SK-N-SH treated with all-trans-retinoic acid at 6 μM for 48 hours (cell line): Measurements from ENCODE around the gene KCNK2.

Experiments
- ATAC-seq: fragments of 200-7000 bp; cut with Tn5 transposase; 3 replicates; pipeline ENCODE4 v1.9.1; 2020; ENCODE audit warnings: mild to moderate bottlenecking, moderate library complexity
- ARNTL ChIP-seq: fragments of 450-650 bp; formaldehyde crosslinking; IDR thresholded peaks from 2 replicates; pipeline ENCODE4 v1.5.0; 2020; ENCODE audit warnings: low read depth, mild to moderate bottlenecking, moderate library complexity, borderline replicate concordance
- BACH2 ChIP-seq: fragments of 250-450 bp; sonication (Bioruptor Pico); IDR thresholded peaks from 2 replicates; pipeline ENCODE4 v1.9.0; 2021; ENCODE audit warnings: mild to moderate bottlenecking, borderline replicate concordance
- CSDC2 ChIP-seq: fragments of 250-450 bp; sonication (Bioruptor Pico); IDR thresholded peaks from 2 replicates; pipeline ENCODE4 v1.5.0; 2020; ENCODE audit warnings: mild to moderate bottlenecking, moderate library complexity
- ESRRG ChIP-seq: fragments of 250-450 bp; sonication (Bioruptor Pico); IDR thresholded peaks from 2 replicates; pipeline ENCODE4 v1.6.1; 2021; ENCODE audit warnings: mild to moderate bottlenecking
- GLIS3 ChIP-seq: fragments of 250-450 bp; sonication (Bioruptor Pico); IDR thresholded peaks from 2 replicates; pipeline ENCODE4 v1.5.0; 2020; ENCODE audit warnings: mild to moderate bottlenecking, moderate library complexity
- ISL1 ChIP-seq: fragments of 250-450 bp; sonication (Bioruptor Pico); IDR thresholded peaks from 2 replicates; pipeline ENCODE4 v2.1.2; 2022; ENCODE audit warnings: mild to moderate bottlenecking, moderate library complexity
- OSR1 ChIP-seq: fragments of 250-450 bp; sonication (Bioruptor Pico); IDR thresholded peaks from 2 replicates; pipeline ENCODE4 v1.8.0; 2022; ENCODE audit warnings: moderate library complexity, mild to moderate bottlenecking, inconsistent platforms
- PPARA ChIP-seq: fragments of 250-450 bp; sonication (Bioruptor Pico); IDR thresholded peaks from 2 replicates; pipeline ENCODE4 v1.5.0; 2020; ENCODE audit warnings: mild to moderate bottlenecking, borderline replicate concordance
- SNAI2 ChIP-seq: fragments of 250-450 bp; sonication (Bioruptor Pico); IDR thresholded peaks from 2 replicates; pipeline ENCODE4 v1.5.0; 2020; ENCODE audit warnings: mild to moderate bottlenecking, moderate library complexity
- TCF4 ChIP-seq: fragments of 250-450 bp; sonication (Bioruptor Pico); IDR thresholded peaks from 2 replicates; pipeline ENCODE4 v1.8.0; 2021; ENCODE audit warnings: mild to moderate bottlenecking, moderate library complexity, borderline replicate concordance
- TOX ChIP-seq: fragments of 250-450 bp; sonication (Bioruptor Pico); IDR thresholded peaks from 2 replicates; pipeline ENCODE4 v1.8.0; 2021; ENCODE audit warnings: mild to moderate bottlenecking, moderate library complexity, borderline replicate concordance
- ZC3H10 ChIP-seq: fragments of 250-450 bp; sonication (Bioruptor Pico); IDR thresholded peaks from 2 replicates; pipeline ENCODE4 v1.5.1; 2021; ENCODE audit warnings: mild to moderate bottlenecking, moderate library complexity
- ZFP3 ChIP-seq: fragments of 250-450 bp; sonication (Bioruptor Pico); IDR thresholded peaks from 2 replicates; pipeline ENCODE4 v1.5.0; 2020; ENCODE audit warnings: mild to moderate bottlenecking, moderate library complexity
- ZFP30 ChIP-seq: fragments of 450-650 bp; formaldehyde crosslinking; IDR thresholded peaks from 2 replicates; pipeline ENCODE4 v1.5.0; 2022; ENCODE audit warnings: mild to moderate bottlenecking, moderate library complexity
- ZNF70 ChIP-seq: fragments of 450-650 bp; formaldehyde crosslinking; IDR thresholded peaks from 2 replicates; pipeline ENCODE4 v1.5.0; 2020; ENCODE audit warnings: mild to moderate bottlenecking, moderate library complexity
- ZNF8 ChIP-seq: fragments of 450-650 bp; formaldehyde crosslinking; IDR thresholded peaks from 2 replicates; pipeline ENCODE4 v1.5.0; 2020; ENCODE audit warnings: mild to moderate bottlenecking, moderate library complexity
- TF ChIP-seq, protein P1 (sequence below): fragments of 250-450 bp; sonication (Bioruptor Pico); IDR thresholded peaks from 2 replicates; pipeline ENCODE4 v1.8.0; 2021; ENCODE audit warnings: low read depth, mild to moderate bottlenecking, moderate library complexity, borderline replicate concordance
- TF ChIP-seq, protein P2 (sequence below): fragments of 250-450 bp; sonication (Bioruptor Pico); IDR thresholded peaks from 2 replicates; pipeline ENCODE4 v1.8.0; 2020; ENCODE audit warnings: mild to moderate bottlenecking, moderate library complexity, borderline replicate concordance
- TF ChIP-seq, protein P3 (sequence below): fragments of 250-450 bp; sonication (Bioruptor Pico); IDR thresholded peaks from 2 replicates; pipeline ENCODE4 v1.5.0; 2020; ENCODE audit warnings: mild to moderate bottlenecking, moderate library complexity
- TF ChIP-seq, protein P4 (sequence below): fragments of 250-450 bp; sonication (Bioruptor Pico); IDR thresholded peaks from 2 replicates; pipeline ENCODE4 v1.5.1; 2021; ENCODE audit warnings: mild to moderate bottlenecking, moderate library complexity

Gene KCNK2

DNA sequence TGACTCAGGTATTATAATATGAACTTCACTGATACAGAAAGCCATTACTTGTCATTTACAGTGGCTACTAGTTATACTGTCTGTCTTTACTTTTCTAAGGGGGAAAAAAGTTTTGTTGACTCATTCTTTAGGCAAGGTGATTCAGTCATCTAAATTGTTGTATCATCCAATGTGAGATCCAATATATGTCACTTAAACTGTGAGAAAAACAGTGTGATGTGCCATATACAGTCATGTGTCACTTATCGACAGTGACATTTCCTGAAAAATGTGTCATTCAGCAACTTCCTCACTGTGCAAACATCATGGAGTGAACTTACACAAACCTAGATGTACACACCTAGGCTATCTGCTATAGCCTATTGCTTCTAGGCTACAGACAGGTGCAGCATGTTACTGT, 57.6 kb downstream of the KCNK2 start:
- ATAC-seq: no peak
- no peak for TF ChIP-seq ARNTL (CRISPR knock-in tag)
- no peak for TF ChIP-seq ZFP30 (CRISPR knock-in tag)
- TF ChIP-seq, protein P1, sequence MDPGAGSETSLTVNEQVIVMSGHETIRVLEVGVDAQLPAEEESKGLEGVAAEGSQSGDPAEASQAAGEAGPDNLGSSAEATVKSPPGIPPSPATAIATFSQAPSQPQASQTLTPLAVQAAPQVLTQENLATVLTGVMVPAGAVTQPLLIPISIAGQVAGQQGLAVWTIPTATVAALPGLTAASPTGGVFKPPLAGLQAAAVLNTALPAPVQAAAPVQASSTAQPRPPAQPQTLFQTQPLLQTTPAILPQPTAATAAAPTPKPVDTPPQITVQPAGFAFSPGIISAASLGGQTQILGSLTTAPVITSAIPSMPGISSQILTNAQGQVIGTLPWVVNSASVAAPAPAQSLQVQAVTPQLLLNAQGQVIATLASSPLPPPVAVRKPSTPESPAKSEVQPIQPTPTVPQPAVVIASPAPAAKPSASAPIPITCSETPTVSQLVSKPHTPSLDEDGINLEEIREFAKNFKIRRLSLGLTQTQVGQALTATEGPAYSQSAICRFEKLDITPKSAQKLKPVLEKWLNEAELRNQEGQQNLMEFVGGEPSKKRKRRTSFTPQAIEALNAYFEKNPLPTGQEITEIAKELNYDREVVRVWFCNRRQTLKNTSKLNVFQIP: no peak
- TF ChIP-seq ZFP3 (CRISPR knock-in tag): no peak
- no peak for TF ChIP-seq ZNF70 (CRISPR knock-in tag)
- no peak for TF ChIP-seq ZC3H10 (CRISPR knock-in tag)
- TF ChIP-seq ZNF8 (CRISPR knock-in tag): no peak
- TF ChIP-seq, protein P2, sequence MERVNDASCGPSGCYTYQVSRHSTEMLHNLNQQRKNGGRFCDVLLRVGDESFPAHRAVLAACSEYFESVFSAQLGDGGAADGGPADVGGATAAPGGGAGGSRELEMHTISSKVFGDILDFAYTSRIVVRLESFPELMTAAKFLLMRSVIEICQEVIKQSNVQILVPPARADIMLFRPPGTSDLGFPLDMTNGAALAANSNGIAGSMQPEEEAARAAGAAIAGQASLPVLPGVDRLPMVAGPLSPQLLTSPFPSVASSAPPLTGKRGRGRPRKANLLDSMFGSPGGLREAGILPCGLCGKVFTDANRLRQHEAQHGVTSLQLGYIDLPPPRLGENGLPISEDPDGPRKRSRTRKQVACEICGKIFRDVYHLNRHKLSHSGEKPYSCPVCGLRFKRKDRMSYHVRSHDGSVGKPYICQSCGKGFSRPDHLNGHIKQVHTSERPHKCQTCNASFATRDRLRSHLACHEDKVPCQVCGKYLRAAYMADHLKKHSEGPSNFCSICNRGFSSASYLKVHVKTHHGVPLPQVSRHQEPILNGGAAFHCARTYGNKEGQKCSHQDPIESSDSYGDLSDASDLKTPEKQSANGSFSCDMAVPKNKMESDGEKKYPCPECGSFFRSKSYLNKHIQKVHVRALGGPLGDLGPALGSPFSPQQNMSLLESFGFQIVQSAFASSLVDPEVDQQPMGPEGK (CRISPR knock-in tag): no peak
- TF ChIP-seq, protein P3, sequence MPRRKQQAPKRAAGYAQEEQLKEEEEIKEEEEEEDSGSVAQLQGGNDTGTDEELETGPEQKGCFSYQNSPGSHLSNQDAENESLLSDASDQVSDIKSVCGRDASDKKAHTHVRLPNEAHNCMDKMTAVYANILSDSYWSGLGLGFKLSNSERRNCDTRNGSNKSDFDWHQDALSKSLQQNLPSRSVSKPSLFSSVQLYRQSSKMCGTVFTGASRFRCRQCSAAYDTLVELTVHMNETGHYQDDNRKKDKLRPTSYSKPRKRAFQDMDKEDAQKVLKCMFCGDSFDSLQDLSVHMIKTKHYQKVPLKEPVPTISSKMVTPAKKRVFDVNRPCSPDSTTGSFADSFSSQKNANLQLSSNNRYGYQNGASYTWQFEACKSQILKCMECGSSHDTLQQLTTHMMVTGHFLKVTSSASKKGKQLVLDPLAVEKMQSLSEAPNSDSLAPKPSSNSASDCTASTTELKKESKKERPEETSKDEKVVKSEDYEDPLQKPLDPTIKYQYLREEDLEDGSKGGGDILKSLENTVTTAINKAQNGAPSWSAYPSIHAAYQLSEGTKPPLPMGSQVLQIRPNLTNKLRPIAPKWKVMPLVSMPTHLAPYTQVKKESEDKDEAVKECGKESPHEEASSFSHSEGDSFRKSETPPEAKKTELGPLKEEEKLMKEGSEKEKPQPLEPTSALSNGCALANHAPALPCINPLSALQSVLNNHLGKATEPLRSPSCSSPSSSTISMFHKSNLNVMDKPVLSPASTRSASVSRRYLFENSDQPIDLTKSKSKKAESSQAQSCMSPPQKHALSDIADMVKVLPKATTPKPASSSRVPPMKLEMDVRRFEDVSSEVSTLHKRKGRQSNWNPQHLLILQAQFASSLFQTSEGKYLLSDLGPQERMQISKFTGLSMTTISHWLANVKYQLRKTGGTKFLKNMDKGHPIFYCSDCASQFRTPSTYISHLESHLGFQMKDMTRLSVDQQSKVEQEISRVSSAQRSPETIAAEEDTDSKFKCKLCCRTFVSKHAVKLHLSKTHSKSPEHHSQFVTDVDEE: no peak
- TF ChIP-seq TOX (CRISPR knock-in tag): no peak
- TF ChIP-seq ISL1 (CRISPR knock-in tag): no peak
- TF ChIP-seq ESRRG (CRISPR knock-in tag): no peak

DNA sequence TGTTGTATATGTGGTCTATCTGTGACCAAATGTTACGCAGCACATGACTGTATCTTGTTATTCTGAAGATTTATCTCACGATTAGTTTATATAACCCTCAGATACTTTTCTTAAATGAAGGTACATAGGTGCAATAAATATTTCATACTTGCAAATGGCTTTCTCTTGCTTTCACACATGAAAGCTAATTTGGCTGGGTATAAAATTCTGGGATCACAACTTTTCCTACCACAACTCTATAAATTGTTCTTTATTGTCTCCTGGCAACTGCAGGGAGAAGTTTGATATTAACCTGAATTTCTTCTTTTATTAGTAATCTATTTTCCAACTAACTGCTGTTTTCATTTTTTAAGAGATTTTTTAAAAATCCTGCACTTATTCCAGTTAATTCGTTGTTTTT, 58.9 kb downstream of the KCNK2 start:
- TF ChIP-seq TCF4 (CRISPR knock-in tag) (no peak), ESRRG (CRISPR knock-in tag) (no peak), SNAI2 (CRISPR knock-in tag) (no peak), GLIS3 (CRISPR knock-in tag) (no peak), ISL1 (CRISPR knock-in tag) (no peak), OSR1 (CRISPR knock-in tag) (no peak), ZC3H10 (CRISPR knock-in tag) (no peak), PPARA (CRISPR knock-in tag) (no peak), CSDC2 (no peak)
- TF ChIP-seq, protein P1: no peak
- TF ChIP-seq, all 23 proteins: peak for 0
- no peak for ATAC-seq

DNA sequence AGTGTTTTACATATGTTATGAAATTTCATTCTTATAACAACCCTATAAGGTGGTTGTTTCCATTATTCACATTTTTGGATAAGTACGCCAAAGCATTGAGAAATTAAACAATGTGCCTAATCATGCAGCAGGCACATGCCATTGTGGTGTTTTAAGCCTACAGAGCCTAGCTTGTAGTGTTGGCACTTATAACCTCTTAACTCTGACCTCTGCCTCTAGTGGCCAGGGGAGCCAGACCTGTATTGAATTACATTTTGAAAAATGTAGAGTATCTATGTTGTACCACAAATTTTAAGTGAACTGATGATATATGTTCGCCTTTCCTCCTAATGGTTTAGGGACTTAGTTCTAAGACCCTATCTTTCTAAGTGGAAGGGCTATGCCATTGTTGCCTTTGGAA, 61.0 kb downstream of the KCNK2 start:
- ATAC-seq: no peak
- TF ChIP-seq TCF4 (CRISPR knock-in tag) (no peak), CSDC2 (no peak), ZNF70 (CRISPR knock-in tag) (no peak), BACH2 (CRISPR knock-in tag) (no peak), TOX (CRISPR knock-in tag) (no peak), ESRRG (CRISPR knock-in tag) (no peak), ZFP3 (CRISPR knock-in tag) (no peak)
- TF ChIP-seq, protein P1: no peak
- TF ChIP-seq, protein P4, sequence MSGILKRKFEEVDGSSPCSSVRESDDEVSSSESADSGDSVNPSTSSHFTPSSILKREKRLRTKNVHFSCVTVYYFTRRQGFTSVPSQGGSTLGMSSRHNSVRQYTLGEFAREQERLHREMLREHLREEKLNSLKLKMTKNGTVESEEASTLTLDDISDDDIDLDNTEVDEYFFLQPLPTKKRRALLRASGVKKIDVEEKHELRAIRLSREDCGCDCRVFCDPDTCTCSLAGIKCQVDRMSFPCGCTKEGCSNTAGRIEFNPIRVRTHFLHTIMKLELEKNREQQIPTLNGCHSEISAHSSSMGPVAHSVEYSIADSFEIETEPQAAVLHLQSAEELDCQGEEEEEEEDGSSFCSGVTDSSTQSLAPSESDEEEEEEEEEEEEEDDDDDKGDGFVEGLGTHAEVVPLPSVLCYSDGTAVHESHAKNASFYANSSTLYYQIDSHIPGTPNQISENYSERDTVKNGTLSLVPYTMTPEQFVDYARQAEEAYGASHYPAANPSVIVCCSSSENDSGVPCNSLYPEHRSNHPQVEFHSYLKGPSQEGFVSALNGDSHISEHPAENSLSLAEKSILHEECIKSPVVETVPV: no peak
